Spleen (tissue), 11 donors: ENCODE results near the gene TPST1. TPM values are rescaled to one million over a fixed set of nuclear protein-coding genes. Genes with fewer than 3 reads are reported as not detected.
A peak's percentile ranks its signal among the peaks of the same experiment; 100 is the strongest.

ENCODE experiments used
- DNase-seq: peaks from one replicate; pipeline ENCODE4 v3.0.0-alpha.2; 2020
- H3K27ac ChIP-seq, 8 donors: fragments of 200-600 bp; sonication (generic) in 7 of 8; 1 replicate in 4 of 8; 2 replicates in 4 of 8; pipeline versions ENCODE4 v1.5.0 to v1.8.0; 2016 to 2021; ENCODE audit warnings: inconsistent platforms in 4 of 8, mild to moderate bottlenecking in 4 of 8, moderate library complexity in 1 of 8
- H3K27me3 ChIP-seq, 7 donors: fragments of 200-600 bp; sonication (generic) in 6 of 7; replicated peaks in 1 of 7; 1 replicate in 4 of 7; 2 replicates in 3 of 7; pipeline versions ENCODE4 v1.5.0 to v1.8.0; 2016 to 2021; ENCODE audit warnings: inconsistent platforms in 3 of 7, mild to moderate bottlenecking in 1 of 7
- H3K36me3 ChIP-seq, 6 donors: fragments of 200-600 bp; sonication (generic) in 5 of 6; 1 replicate in 4 of 6; 2 replicates in 2 of 6; pipeline versions ENCODE4 v1.5.0 to v1.8.0; 2016 to 2021; ENCODE audit warnings: inconsistent platforms in 2 of 6
- H3K4me1 ChIP-seq, 6 donors: fragments of 200-600 bp; sonication (generic) in 5 of 6; 1 replicate in 3 of 6; 2 replicates in 3 of 6; pipeline versions ENCODE4 v1.5.0 to v1.8.0; 2016 to 2021; ENCODE audit warnings: inconsistent platforms in 3 of 6
- H3K4me3 ChIP-seq, 8 donors: fragments of 200-600 bp; sonication (generic) in 7 of 8; 1 replicate in 4 of 8; 2 replicates in 4 of 8; pipeline versions ENCODE4 v1.5.0 to v1.8.0; 2016 to 2021; ENCODE audit warnings: inconsistent platforms in 4 of 8, mild to moderate bottlenecking in 4 of 8, moderate library complexity in 2 of 8
- H3K9me3 ChIP-seq, 8 donors: fragments of 200-600 bp; sonication (generic) in 7 of 8; 1 replicate in 4 of 8; 2 replicates in 4 of 8; pipeline versions ENCODE4 v1.5.0 to v1.8.0; 2016 to 2021; ENCODE audit warnings: inconsistent platforms in 4 of 8
- CTCF ChIP-seq, 11 experiments: fragments of 200-600 bp in 7 of 11; fragments of 450-650 bp in 4 of 11; sonication (generic) in 4 of 11; IDR thresholded peaks in 8 of 11; conservative IDR thresholded peaks in 3 of 11; 1 replicate in 7 of 11; 2 replicates in 4 of 11; pipeline versions ENCODE4 v1.4.0 to v1.8.0; 2016 to 2021; ENCODE audit warnings: antibody characterized with exemption in 11 of 11, inconsistent platforms in 4 of 11, mild to moderate bottlenecking in 1 of 11
- POLR2A ChIP-seq, 3 donors: fragments of 450-650 bp; IDR thresholded peaks; one replicate each; pipeline ENCODE4 v1.5.1; 2017; ENCODE audit warnings: antibody characterized with exemption in 3 of 3, mild to moderate bottlenecking in 1 of 3
- POLR2AphosphoS5 ChIP-seq, 3 donors: sonication (generic); formaldehyde crosslinking; IDR thresholded peaks; one replicate each; pipeline ENCODE4 v1.5.1; 2017; ENCODE audit warnings: antibody characterized with exemption in 3 of 3
- WGBS, 5 donors: extraction: QIAGEN DNeasy Blood & Tissue Kit in 3 of 5; methylation state at CpG; one replicate each; pipeline versions ENCODE4 v1.1.5 to v1.1.7; 2013 to 2018; 5-methylcytosine and 5-hydroxymethylcytosine counted together
- intact Hi-C: fragments of 100-400 bp; cut with DNase I; formaldehyde crosslinking; loops from one replicate; pipeline ENCODE4 v1.15.0; 2023; ENCODE audit warnings: low total_unique reads
- polyA plus RNA-seq, 3 donors: library from polyadenylated mRNA; stranded (reverse); fragments of 200-250 nt; gene quantifications; one replicate each; pipeline ENCODE4 v1.2.1, GENCODE V29; 2013
- total RNA-seq, 7 donors: library from RNA; depleted of rRNA in 3 of 7; stranded (reverse); fragments of >200 nt in 3 of 7; fragmentation: NEBNext Ultra II Directional in 4 of 7; extraction: Animal tissue kit (Norgen Biotek cat#: 25700) in 4 of 7; gene quantifications; one replicate each; pipeline versions ENCODE4 v1.1.0 to v1.2.1, GENCODE V29; 2016 to 2021
- donor health status: healthy with polysubstance abuse.
- donor health status: DM: no; HTN: no; CAD: no; lungs with moderate emphysema.
- donor health status: DM: no; HTN: no; CAD: no.
- donor health status: Bipolar disorder and iron deficiency.
- donor health status: healthy.
- donor health status: DM: no; HTN: no; CAD: no.
- donor health status: DM: yes; HTN: yes; CAD: no.

Gene TPST1
- total and polyA plus RNA-seq, 10 donors = 4.8 to 58.5 (median 27.1) TPM

- Histone ChIP-seq H3K27ac (peak overlapping the region in 1 of 8 donors; percentile 17), H3K4me3 (no peak overlapping the region), H3K27me3 (no peaks in the 10 kb centered on the region), H3K36me3 (no peaks in the 10 kb centered on the region), H3K4me1 (peaks cover 0 to 18% (median 0%) of the 10 kb centered on the region in 6 donors), H3K9me3 (no peaks in the 10 kb centered on the region)
- intact Hi-C loops = no loop called here
- 92 to 98% (median 94%) methylated on average over 4 of the region's 4 CpGs for WGBS, 5 donors
- no peak for TF ChIP-seq POLR2A (IDR thresholded peaks at IDR 0.05)
- no peak for TF ChIP-seq CTCF (IDR thresholded peaks at IDR 0.05 in 8 of 11, conservative IDR thresholded peaks at IDR 0.05 in 3 of 11)
- TF ChIP-seq POLR2AphosphoS5 (IDR thresholded peaks at IDR 0.05) = no peak
- no peak for DNase-seq
Observed at GRCh38 chr7:66247380-66248078, 42.4 kb downstream of the TPST1 start.

GRCh38 chr7:66250711-66251110 lies 45.6 kb downstream of the TPST1 start:
- Histone ChIP-seq H3K36me3 (no peaks in the 10 kb centered on the region), H3K4me1 (peaks cover 0 to 9% (median 0%) of the 10 kb centered on the region in 6 donors), H3K4me3 (no peak overlapping the region), H3K27me3 (no peaks in the 10 kb centered on the region), H3K9me3 (no peaks in the 10 kb centered on the region), H3K27ac (peak overlapping the region in 1 of 8 donors; percentile 67)
- intact Hi-C loops = no loop called here
- WGBS, 5 donors = 79 to 98% (median 89%) methylated on average over 3 of the region's 3 CpGs
- no peak for DNase-seq
- TF ChIP-seq POLR2AphosphoS5 (IDR thresholded peaks at IDR 0.05) (no peak), POLR2A (IDR thresholded peaks at IDR 0.05) (no peak), CTCF (IDR thresholded peaks at IDR 0.05 in 8 of 11, conservative IDR thresholded peaks at IDR 0.05 in 3 of 11) (no peak)

GRCh38 chr7:66255534-66256100 lies 50.5 kb downstream of the TPST1 start:
- H3K4me1 ChIP-seq = peaks cover 0 to 12% (median 0%) of the 10 kb centered on the region in 6 donors
- intact Hi-C loops = no loop called here
- H3K27me3 ChIP-seq = no peaks in the 10 kb centered on the region
- TF ChIP-seq POLR2A (IDR thresholded peaks at IDR 0.05) (no peak), POLR2AphosphoS5 (IDR thresholded peaks at IDR 0.05) (no peak), CTCF (IDR thresholded peaks at IDR 0.05 in 8 of 11, conservative IDR thresholded peaks at IDR 0.05 in 3 of 11) (no peak)
- DNase-seq = no peak
- no peaks in the 10 kb centered on the region for H3K9me3 ChIP-seq
- H3K27ac ChIP-seq = peak overlapping the region in 6 of 8 donors; percentile 22 to 89 (median 77)
- H3K4me3 ChIP-seq = peak overlapping the region in 1 of 8 donors; percentile 24
- no peaks in the 10 kb centered on the region for H3K36me3 ChIP-seq

GRCh38 chr7:66256281-66256680 lies 51.1 kb downstream of the TPST1 start:
- DNase-seq = no peak
- peak overlapping the region in 1 of 8 donors; percentile 24 for H3K4me3 ChIP-seq
- no peaks in the 10 kb centered on the region for H3K36me3 ChIP-seq
- H3K27me3 ChIP-seq = no peaks in the 10 kb centered on the region
- H3K9me3 ChIP-seq = no peaks in the 10 kb centered on the region
- WGBS, 5 donors = 0 to 86% (median 16%) methylated on average over 1 of the region's 1 CpG
- intact Hi-C loops = no loop called here
- H3K4me1 ChIP-seq = peaks cover 0 to 12% (median 0%) of the 10 kb centered on the region in 6 donors
- no peak for TF ChIP-seq POLR2AphosphoS5 (IDR thresholded peaks at IDR 0.05)
- TF ChIP-seq POLR2A (IDR thresholded peaks at IDR 0.05) = no peak
- no peak for TF ChIP-seq CTCF (IDR thresholded peaks at IDR 0.05 in 8 of 11, conservative IDR thresholded peaks at IDR 0.05 in 3 of 11)
- peak overlapping the region in 5 of 8 donors; percentile 22 to 89 (median 81) for H3K27ac ChIP-seq
